ENCODE data around the gene HERPUD1. TPM values are rescaled to one million over a fixed set of nuclear protein-coding genes. Genes with fewer than 3 reads are reported as not detected.
A peak's percentile ranks its signal among the peaks of the same experiment; 100 is the strongest.

HERPUD1 gene
- total RNA-seq, 1 donor, result 190 TPM

- H3K79me2 ChIP-seq (ENCODE audit: insufficient read depth, low read length), result peaks cover 2% of the 10 kb centered on the region
- H3K27ac ChIP-seq (ENCODE audit: low read depth, low read length), result peak overlapping the region; percentile 7
- no peak overlapping the region for H2AFZ ChIP-seq (ENCODE audit: low read length)
- DNase-seq (ENCODE audit: insufficient read length, low spot score, missing footprints), result no peak
- no peak overlapping the region for H3K4me2 ChIP-seq (ENCODE audit: insufficient read depth, low read length)
- no peak overlapping the region for H3K4me3 ChIP-seq (ENCODE audit: insufficient read depth, low read length)
- H3K36me3 ChIP-seq (ENCODE audit: insufficient read depth, low read length), result peaks cover 60% of the 10 kb centered on the region
- no peaks in the 10 kb centered on the region for H3K9me3 ChIP-seq (ENCODE audit: low read depth, low read length)
- peaks cover 26% of the 10 kb centered on the region for H4K20me1 ChIP-seq (ENCODE audit: insufficient read depth, low read length)
- no peaks in the 10 kb centered on the region for H3K27me3 ChIP-seq (ENCODE audit: insufficient read depth, low read length)
- TF ChIP-seq, protein P1, sequence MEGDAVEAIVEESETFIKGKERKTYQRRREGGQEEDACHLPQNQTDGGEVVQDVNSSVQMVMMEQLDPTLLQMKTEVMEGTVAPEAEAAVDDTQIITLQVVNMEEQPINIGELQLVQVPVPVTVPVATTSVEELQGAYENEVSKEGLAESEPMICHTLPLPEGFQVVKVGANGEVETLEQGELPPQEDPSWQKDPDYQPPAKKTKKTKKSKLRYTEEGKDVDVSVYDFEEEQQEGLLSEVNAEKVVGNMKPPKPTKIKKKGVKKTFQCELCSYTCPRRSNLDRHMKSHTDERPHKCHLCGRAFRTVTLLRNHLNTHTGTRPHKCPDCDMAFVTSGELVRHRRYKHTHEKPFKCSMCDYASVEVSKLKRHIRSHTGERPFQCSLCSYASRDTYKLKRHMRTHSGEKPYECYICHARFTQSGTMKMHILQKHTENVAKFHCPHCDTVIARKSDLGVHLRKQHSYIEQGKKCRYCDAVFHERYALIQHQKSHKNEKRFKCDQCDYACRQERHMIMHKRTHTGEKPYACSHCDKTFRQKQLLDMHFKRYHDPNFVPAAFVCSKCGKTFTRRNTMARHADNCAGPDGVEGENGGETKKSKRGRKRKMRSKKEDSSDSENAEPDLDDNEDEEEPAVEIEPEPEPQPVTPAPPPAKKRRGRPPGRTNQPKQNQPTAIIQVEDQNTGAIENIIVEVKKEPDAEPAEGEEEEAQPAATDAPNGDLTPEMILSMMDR (IDR thresholded peaks at IDR 0.05; ENCODE audit: extremely low read depth, low read depth, low read length), result no peak
- H3K4me1 ChIP-seq (ENCODE audit: insufficient read depth, low read length), result peaks cover 5% of the 10 kb centered on the region
Measured at GRCh38 chr16:56944954-56945839, 13.3 kb downstream of the HERPUD1 start.

GRCh38 chr16:56945847-56946527 lies 14.0 kb downstream of the HERPUD1 start:
- H4K20me1 ChIP-seq (ENCODE audit: insufficient read depth, low read length), result peaks cover 22% of the 10 kb centered on the region
- H3K27ac ChIP-seq (ENCODE audit: low read depth, low read length), result no peak overlapping the region
- no peaks in the 10 kb centered on the region for H3K27me3 ChIP-seq (ENCODE audit: insufficient read depth, low read length)
- peaks cover 2% of the 10 kb centered on the region for H3K79me2 ChIP-seq (ENCODE audit: insufficient read depth, low read length)
- no peaks in the 10 kb centered on the region for H3K9me3 ChIP-seq (ENCODE audit: low read depth, low read length)
- TF ChIP-seq, protein P1 (IDR thresholded peaks at IDR 0.05; ENCODE audit: extremely low read depth, low read depth, low read length), result no peak
- H3K4me2 ChIP-seq (ENCODE audit: insufficient read depth, low read length), result no peak overlapping the region
- H3K36me3 ChIP-seq (ENCODE audit: insufficient read depth, low read length), result peaks cover 52% of the 10 kb centered on the region
- peaks cover 5% of the 10 kb centered on the region for H3K4me1 ChIP-seq (ENCODE audit: insufficient read depth, low read length)
- no peak overlapping the region for H2AFZ ChIP-seq (ENCODE audit: low read length)
- no peak overlapping the region for H3K4me3 ChIP-seq (ENCODE audit: insufficient read depth, low read length)
- DNase-seq (ENCODE audit: insufficient read length, low spot score, missing footprints), result no peak

- peaks cover 5% of the 10 kb centered on the region for H3K4me1 ChIP-seq (ENCODE audit: insufficient read depth, low read length)
- H3K27me3 ChIP-seq (ENCODE audit: insufficient read depth, low read length), result no peaks in the 10 kb centered on the region
- H4K20me1 ChIP-seq (ENCODE audit: insufficient read depth, low read length), result peaks cover 14% of the 10 kb centered on the region
- H3K9me3 ChIP-seq (ENCODE audit: low read depth, low read length), result no peaks in the 10 kb centered on the region
- no peak overlapping the region for H3K27ac ChIP-seq (ENCODE audit: low read depth, low read length)
- TF ChIP-seq, protein P1 (IDR thresholded peaks at IDR 0.05; ENCODE audit: extremely low read depth, low read depth, low read length), result no peak
- peaks cover 42% of the 10 kb centered on the region for H3K36me3 ChIP-seq (ENCODE audit: insufficient read depth, low read length)
- DNase-seq (ENCODE audit: insufficient read length, low spot score, missing footprints), result no peak
- H2AFZ ChIP-seq (ENCODE audit: low read length), result no peak overlapping the region
- no peak overlapping the region for H3K4me3 ChIP-seq (ENCODE audit: insufficient read depth, low read length)
- H3K4me2 ChIP-seq (ENCODE audit: insufficient read depth, low read length), result no peak overlapping the region
- H3K79me2 ChIP-seq (ENCODE audit: insufficient read depth, low read length), result no peaks in the 10 kb centered on the region
Measured at GRCh38 chr16:56946767-56947603, 15.0 kb downstream of the HERPUD1 start.

All from osteoblast (primary cell).